ES-I3 (cell line): Measurements from ENCODE around the gene EVPLL.
A peak's percentile ranks its signal among the peaks of the same experiment; 100 is the strongest.
"Not testable (repeated sequence)": the region's sequence is repeated elsewhere in the genome, so short reads cannot be mapped to it uniquely, and the experiment has no call there.

Source experiments
- H3K36me3 ChIP-seq: 2 replicates; pipeline ENCODE4 v1.6.1; 2013; ENCODE audit warnings: mild to moderate bottlenecking, low read length, control low read depth, moderate library complexity; ENCODE audit not compliant: insufficient read depth
- H3K4me1 ChIP-seq: 2 replicates; pipeline ENCODE4 v1.6.1; 2013; ENCODE audit warnings: mild to moderate bottlenecking, control low read depth, low read length; ENCODE audit not compliant: insufficient read depth
- H3K9ac ChIP-seq: 2 replicates; pipeline ENCODE4 v1.6.1; 2013; ENCODE audit warnings: low read depth, mild to moderate bottlenecking, low read length, moderate library complexity
- H3K9me3 ChIP-seq: 2 replicates; pipeline ENCODE4 v1.6.1; 2013; ENCODE audit warnings: mild to moderate bottlenecking, low read length, moderate library complexity; ENCODE audit not compliant: control insufficient read depth, insufficient read depth

Gene EVPLL

GRCh38 chr17:18377437-18378204 is at the start of gene EVPLL:
Gene EVPLL (plus strand): TSS chr17:18377778. CDS start chr17:18380938, 3,160 bp downstream.
- no peaks in the 10 kb centered on the region for H3K4me1 ChIP-seq
- H3K9ac ChIP-seq: no peak within 1 kb of the TSS
- no peaks in the 10 kb centered on the region for H3K9me3 ChIP-seq
- H3K36me3 ChIP-seq: no peaks in the 10 kb centered on the region

- no peak overlapping the region for H3K9ac ChIP-seq
- peaks cover 11% of the 10 kb centered on the region for H3K36me3 ChIP-seq
- H3K9me3 ChIP-seq: no peaks in the 10 kb centered on the region
- no peaks in the 10 kb centered on the region for H3K4me1 ChIP-seq
Measured at GRCh38 chr17:18328643-18329204, 48.9 kb upstream of the EVPLL start.

- no peaks in the 10 kb centered on the region for H3K9me3 ChIP-seq
- no peak overlapping the region for H3K9ac ChIP-seq
- H3K4me1 ChIP-seq: no peaks in the 10 kb centered on the region
- peaks cover 20% of the 10 kb centered on the region for H3K36me3 ChIP-seq
Measured at GRCh38 chr17:18331879-18332278, 45.7 kb upstream of the EVPLL start.

GRCh38 chr17:18332909-18333489 is 44.6 kb upstream of the EVPLL start:
- Histone ChIP-seq H3K36me3 (peaks cover 20% of the 10 kb centered on the region), H3K9me3 (no peaks in the 10 kb centered on the region), H3K4me1 (no peaks in the 10 kb centered on the region), H3K9ac (no peak overlapping the region)

- H3K9me3 ChIP-seq, H3K4me1 ChIP-seq, H3K9ac ChIP-seq: not testable (repeated sequence)
- H3K36me3 ChIP-seq: peaks cover 35% of the 10 kb centered on the region
Measured at GRCh38 chr17:18338158-18338557, 39.4 kb upstream of the EVPLL start.

- Histone ChIP-seq H3K4me1 (no peaks in the 10 kb centered on the region), H3K9me3 (peaks cover 4% of the 10 kb centered on the region; the same call in 1 of the 2 replicates), H3K9ac (no peak overlapping the region), H3K36me3 (peaks cover 35% of the 10 kb centered on the region)
Measured at GRCh38 chr17:18339933-18340332, 37.6 kb upstream of the EVPLL start.

- H3K9ac ChIP-seq: no peak overlapping the region
- peaks cover 3% of the 10 kb centered on the region; the same call in 1 of the 2 replicates for H3K9me3 ChIP-seq
- peaks cover 44% of the 10 kb centered on the region for H3K36me3 ChIP-seq
- no peaks in the 10 kb centered on the region for H3K4me1 ChIP-seq
Measured at GRCh38 chr17:18344021-18344420, 33.6 kb upstream of the EVPLL start.

GRCh38 chr17:18353541-18353940 is 24.0 kb upstream of the EVPLL start:
- H3K4me1 ChIP-seq: no peaks in the 10 kb centered on the region
- no peaks in the 10 kb centered on the region for H3K9me3 ChIP-seq
- H3K36me3 ChIP-seq: peaks cover 8% of the 10 kb centered on the region
- no peak overlapping the region for H3K9ac ChIP-seq

- Histone ChIP-seq H3K36me3 (peaks cover 8% of the 10 kb centered on the region), H3K9ac (no peak overlapping the region), H3K4me1 (no peaks in the 10 kb centered on the region), H3K9me3 (no peaks in the 10 kb centered on the region)
Measured at GRCh38 chr17:18356624-18357023, 21.0 kb upstream of the EVPLL start.

- Histone ChIP-seq H3K9ac (no peak overlapping the region), H3K4me1 (no peaks in the 10 kb centered on the region), H3K36me3 (no peaks in the 10 kb centered on the region; the same call in 1 of the 2 replicates), H3K9me3 (no peaks in the 10 kb centered on the region)
Measured at GRCh38 chr17:18360518-18360917, 17.1 kb upstream of the EVPLL start.

GRCh38 chr17:18361837-18362697 is 15.5 kb upstream of the EVPLL start:
- Histone ChIP-seq H3K9me3 (no peaks in the 10 kb centered on the region), H3K36me3 (no peaks in the 10 kb centered on the region; the same call in 1 of the 2 replicates), H3K4me1 (no peaks in the 10 kb centered on the region), H3K9ac (peak overlapping the region; percentile 96)

- peak overlapping the region; percentile 96 for H3K9ac ChIP-seq
- no peaks in the 10 kb centered on the region; the same call in 1 of the 2 replicates for H3K36me3 ChIP-seq
- no peaks in the 10 kb centered on the region for H3K4me1 ChIP-seq
- no peaks in the 10 kb centered on the region for H3K9me3 ChIP-seq
Measured at GRCh38 chr17:18362698-18363100, 14.9 kb upstream of the EVPLL start.

- Histone ChIP-seq H3K36me3 (no peaks in the 10 kb centered on the region; the same call in 1 of the 2 replicates), H3K4me1 (no peaks in the 10 kb centered on the region), H3K9ac (peak within 1 kb of the TSS; percentile 96), H3K9me3 (no peaks in the 10 kb centered on the region)
Measured at GRCh38 chr17:18363101-18364049, 14.2 kb upstream of the EVPLL start, which contains the start of gene SHMT1. Gene SHMT1 (minus strand): TSS chr17:18363550. CDS start chr17:18355981, 7,569 bp downstream.
